ENCODE data around the gene SRGAP1. TPM values are rescaled to one million over a fixed set of nuclear protein-coding genes. Genes with fewer than 3 reads are reported as not detected.

SRGAP1 gene
- total and polyA plus RNA-seq, 2 of the 8 experiments (the other 6 are each of a cell fraction or from before 2014, with no cell fraction given) = 3.2 to 7.3 TPM

DNA sequence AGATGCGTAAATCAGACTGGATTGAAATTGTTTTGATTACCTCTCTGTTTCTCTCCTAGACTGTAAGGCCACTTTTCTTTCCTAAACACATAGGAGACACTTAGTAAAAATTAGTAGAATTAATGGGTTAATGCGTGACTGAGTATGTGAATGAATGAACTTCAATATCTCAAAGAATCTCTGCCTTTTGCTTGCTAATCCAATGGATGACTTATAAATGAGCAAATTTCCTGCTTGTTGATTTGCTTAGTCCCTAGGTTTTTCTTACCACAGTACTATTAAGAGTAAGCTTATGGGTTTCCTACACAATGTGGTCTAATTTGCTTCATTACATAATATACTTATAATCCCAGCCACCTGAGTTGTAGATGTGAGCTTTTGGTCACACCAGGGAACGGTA lies 164.1 kb downstream of the SRGAP1 start:
- DNase-seq (ENCODE audit: low read depth in 1 of 2, low spot score in 2 of 2) (no peak), FAIRE-seq (no peak)
- Histone ChIP-seq H3K27me3 (replicated peaks in 1 of 4; ENCODE audit: control insufficient read depth in 3 of 4, extremely low read depth in 1 of 4, insufficient read depth in 3 of 4, low read length in 3 of 4) (no peaks in the 10 kb centered on the region), H2BK20ac (ENCODE audit: low read length) (no peak overlapping the region), H4K8ac (ENCODE audit: extremely low read depth, insufficient read depth, low read length) (no peak overlapping the region), H3K9ac (replicated peaks in 1 of 4; ENCODE audit: extremely low read depth in 1 of 4, low read depth in 3 of 4, low read length in 3 of 4) (no peak overlapping the region), H2AFZ (ENCODE audit: low read length) (no peak overlapping the region), H4K5ac (ENCODE audit: insufficient read length, low read depth, low read length) (no peak overlapping the region), H3K4me3 (ENCODE audit: extremely low read depth in 1 of 4, insufficient read depth in 2 of 4, low read depth in 3 of 4, low read length in 4 of 4) (no peak overlapping the region), H4K91ac (replicated peaks; ENCODE audit: insufficient read length, low read length) (no peak overlapping the region), H3K79me1 (ENCODE audit: low read depth, low read length) (no peaks in the 10 kb centered on the region), H3K14ac (ENCODE audit: insufficient read length) (no peak overlapping the region), H2BK12ac (ENCODE audit: low read depth, low read length) (no peak overlapping the region), H4K20me1 (replicated peaks in 1 of 2; ENCODE audit: control insufficient read depth in 1 of 2, insufficient read depth in 2 of 2, low read length in 2 of 2) (no peaks in the 10 kb centered on the region), H3K4ac (replicated peaks; ENCODE audit: insufficient read length, low read depth, low read length) (no peak overlapping the region), H3K36me3 (ENCODE audit: control insufficient read depth in 2 of 4, insufficient read depth in 4 of 4, low read length in 3 of 4) (no peaks in the 10 kb centered on the region; a peak in 1 of 8 replicates), H3K4me2 (ENCODE audit: insufficient read depth in 1 of 2, low read depth in 2 of 2, low read length in 2 of 2) (no peak overlapping the region), H3K79me2 (ENCODE audit: control insufficient read depth in 1 of 2, insufficient read depth in 2 of 2, low read length in 2 of 2) (no peaks in the 10 kb centered on the region), H3K56ac (replicated peaks; ENCODE audit: insufficient read length, low read depth, low read length) (no peak overlapping the region), H2BK5ac (ENCODE audit: low read depth, low read length) (no peak overlapping the region), H3K9me3 (ENCODE audit: insufficient read depth in 2 of 2, low read depth in 1 of 2, low read length in 1 of 2) (peaks cover 3 to 5% of the 10 kb centered on the region in 2 experiments; a peak in 2 of 4 replicates), H3K23me2 (ENCODE audit: low read depth, low read length) (no peaks in the 10 kb centered on the region), H3K18ac (ENCODE audit: extremely low read depth, low read length) (no peak overlapping the region), H3K4me1 (replicated peaks in 1 of 4; ENCODE audit: control insufficient read depth in 3 of 4, insufficient read depth in 4 of 4, low read length in 3 of 4) (no peaks in the 10 kb centered on the region), H2BK15ac (ENCODE audit: low read length) (no peak overlapping the region), H3K23ac (ENCODE audit: insufficient read length) (no peak overlapping the region), H2BK120ac (replicated peaks; ENCODE audit: low read depth, low read length) (no peak overlapping the region), H2AK5ac (ENCODE audit: low read depth, low read length) (no peak overlapping the region), H3K27ac (ENCODE audit: low read depth, low read length) (no peak overlapping the region)
- ChIA-PET CTCF (ENCODE audit: partially characterized antibody) (no interaction called here), POLR2A (ENCODE audit: partially characterized antibody) (no interaction called here)
- WGBS, 2 experiments (ENCODE audit: extremely low coverage in 1 of 2, insufficient coverage in 1 of 2, insufficient read length in 1 of 2, insufficient replicate concordance in 2 of 2, low coverage in 1 of 2, low lambda C conversion rate in 2 of 2, missing lambda C conversion rate in 1 of 2) = 76% methylated on average over 3 of the region's 3 CpGs; no CpG with 5 or more reads in 1 of the 2 experiments
- TF ChIP-seq NRF1 (IDR thresholded peaks at IDR 0.05; ENCODE audit: low read depth, low read length) (no peak), EGR1 (IDR thresholded peaks at IDR 0.05; ENCODE audit: borderline replicate concordance, low read depth, low read length) (no peak)
